Fibroblast of upper back skin (primary cell): ENCODE data around the gene POU6F2.
A peak's percentile ranks its signal among the peaks of the same experiment; 100 is the strongest.
"Not testable (repeated sequence)": the region's sequence is repeated elsewhere in the genome, so short reads cannot be mapped to it uniquely, and the experiment has no call there.

Experiments
- DNase-seq: peaks from one replicate; pipeline ENCODE4 v3.0.0-alpha.2; 2013

The POU6F2 gene

GRCh38 chr7:39360766-39361165 is 383.1 kb downstream of the POU6F2 start:
- peak; percentile 23 for DNase-seq

DNA sequence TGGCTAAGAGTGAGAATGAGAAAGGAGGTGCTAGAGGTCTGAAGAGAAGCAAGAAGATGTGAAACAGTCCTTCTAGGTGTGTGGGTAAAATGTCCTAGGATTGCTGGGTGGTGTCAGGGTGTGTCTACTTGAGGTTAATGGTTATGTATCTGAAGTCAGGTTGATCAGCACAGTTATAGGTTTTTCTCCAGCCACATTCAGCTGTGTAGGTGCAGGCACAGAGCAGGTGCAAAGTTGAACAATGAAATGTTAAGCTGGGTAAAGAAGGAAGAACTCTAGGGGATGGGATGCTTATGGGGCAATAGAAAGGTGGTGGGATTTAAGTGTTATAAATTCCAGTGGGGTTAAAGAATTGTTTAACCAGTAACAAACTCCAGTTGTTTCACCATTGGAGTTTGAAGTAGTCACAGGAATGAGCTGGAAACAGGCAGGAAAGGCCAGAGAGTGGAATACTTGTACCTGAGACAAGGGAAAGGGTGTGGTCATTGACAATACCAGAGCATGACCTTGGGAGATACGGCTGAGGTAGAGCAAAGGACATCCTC is 388.1 kb downstream of the POU6F2 start:
- no peak for DNase-seq

DNA sequence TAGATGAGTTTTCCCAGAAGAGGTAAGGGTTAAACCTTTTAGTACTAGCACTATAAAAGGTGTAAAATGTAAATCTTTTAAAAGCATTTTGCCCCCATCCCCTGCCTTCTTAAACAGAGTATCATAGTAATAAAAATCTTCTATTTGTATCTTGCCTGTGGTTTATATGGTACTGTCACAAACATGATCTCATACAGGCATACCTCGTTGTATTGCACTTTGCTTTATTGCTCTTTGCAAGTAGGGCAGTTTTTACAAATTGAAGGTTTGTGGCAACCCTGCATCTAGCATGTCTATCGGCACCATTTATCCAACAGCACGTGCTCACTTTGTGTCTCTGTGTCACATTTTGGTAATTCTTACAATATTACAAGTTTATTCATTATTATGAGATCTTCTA is 389.7 kb downstream of the POU6F2 start:
- no peak for DNase-seq

DNA sequence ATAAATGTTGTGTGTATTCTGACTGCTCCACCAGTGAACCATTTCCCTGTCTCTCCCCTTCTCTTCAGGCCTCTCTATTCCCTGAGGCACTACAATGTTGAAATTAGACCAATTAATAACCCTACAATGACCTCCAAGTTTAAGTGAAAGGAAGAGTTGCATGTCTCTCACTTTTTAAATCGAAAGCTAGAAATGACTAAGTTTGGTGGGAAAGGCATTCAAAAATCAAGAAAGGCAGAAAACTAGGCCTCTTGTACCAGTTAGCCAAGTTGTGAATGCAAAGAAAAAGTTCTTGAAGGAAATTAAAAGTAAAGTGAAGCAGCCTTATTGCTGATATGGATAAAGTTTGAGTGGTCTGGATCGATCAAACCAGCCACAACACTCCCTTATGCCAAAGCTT is 390.2 kb downstream of the POU6F2 start:
- no peak for DNase-seq

DNA sequence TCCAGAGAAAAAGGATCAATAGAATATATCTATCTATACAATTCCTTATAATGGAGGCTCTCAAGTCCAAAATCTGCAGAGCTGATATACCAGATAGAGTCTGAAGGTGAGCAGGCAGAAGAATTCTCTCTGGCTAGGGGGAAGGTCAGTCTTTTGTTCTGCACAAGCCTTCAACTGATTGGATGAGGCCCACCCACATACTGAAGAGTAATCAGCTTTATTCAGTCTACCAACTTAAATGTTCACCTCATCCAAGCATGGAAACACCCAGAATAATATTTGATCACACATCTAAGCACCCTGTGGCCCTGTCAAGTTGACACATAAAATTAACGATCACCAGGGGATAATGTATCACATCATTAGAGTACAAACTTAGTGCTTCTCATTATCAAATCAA is 394.7 kb downstream of the POU6F2 start:
- DNase-seq: no peak

- no peak for DNase-seq
Observed at GRCh38 chr7:39374436-39375040, 396.8 kb downstream of the POU6F2 start.

GRCh38 chr7:39375047-39375873 is 397.6 kb downstream of the POU6F2 start:
- DNase-seq: no peak

DNA sequence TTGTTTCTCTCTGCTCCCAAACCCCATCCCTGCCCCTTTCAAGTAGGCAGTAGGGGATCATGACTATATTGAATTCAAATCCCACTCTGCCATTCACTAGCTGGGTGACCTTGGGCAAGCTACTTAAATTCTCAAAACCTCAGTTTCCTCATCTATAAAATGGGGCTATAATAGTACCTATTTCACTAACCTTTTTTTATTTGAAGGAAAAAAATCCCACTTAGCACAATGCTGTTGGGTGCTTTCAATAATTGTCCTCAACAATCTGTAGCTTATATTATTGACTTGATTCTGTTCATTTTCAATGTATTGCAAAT is 398.1 kb downstream of the POU6F2 start:
- DNase-seq: no peak

GRCh38 chr7:39376881-39377280 is 399.2 kb downstream of the POU6F2 start:
- DNase-seq: not testable (repeated sequence)

DNA sequence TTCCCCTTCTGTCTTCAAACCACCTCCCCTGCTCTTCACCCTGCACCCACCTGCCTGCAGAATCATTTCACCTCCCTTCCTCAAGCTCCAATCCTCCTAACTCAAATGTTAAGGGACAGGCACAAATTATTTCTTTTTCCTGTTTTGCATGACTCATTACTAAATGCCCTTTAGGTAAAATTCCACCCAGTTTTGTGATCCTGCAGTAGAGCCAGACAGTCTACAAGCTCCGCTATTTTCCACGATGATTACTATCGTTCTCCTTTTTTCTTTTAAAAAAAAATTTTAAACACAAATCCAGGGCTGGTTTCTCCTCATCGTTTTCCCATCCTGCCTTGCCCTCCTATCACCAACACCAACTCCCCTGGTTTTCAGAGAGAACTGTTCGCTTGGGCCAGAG is 401.7 kb downstream of the POU6F2 start:
- DNase-seq: no peak

- peak; percentile 33 for DNase-seq
Observed at GRCh38 chr7:39383136-39383535, 405.4 kb downstream of the POU6F2 start.

GRCh38 chr7:39384386-39384785 is 406.7 kb downstream of the POU6F2 start:
- DNase-seq: no peak

- DNase-seq: no peak
Observed at GRCh38 chr7:39386718-39387117, 409.0 kb downstream of the POU6F2 start.

DNA sequence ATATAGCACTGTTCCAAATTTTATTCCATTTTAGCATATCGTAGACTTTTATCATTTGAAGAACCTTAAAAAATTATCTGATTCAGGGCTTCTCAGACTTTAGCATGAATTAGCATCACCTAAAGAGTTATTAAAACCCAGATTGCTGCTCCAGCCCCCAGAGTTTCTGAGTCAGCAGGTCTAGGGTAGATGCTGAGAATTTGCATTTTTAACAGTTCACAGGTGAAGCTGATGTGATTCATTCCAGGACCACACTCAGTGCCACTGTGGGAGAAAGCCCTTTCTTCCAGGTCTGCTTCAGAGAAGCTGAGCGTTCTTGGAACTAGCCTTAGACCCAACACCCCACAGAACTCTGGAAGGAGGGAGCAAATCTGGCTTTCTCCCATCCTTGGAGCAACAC is 414.4 kb downstream of the POU6F2 start:
- DNase-seq: no peak

DNA sequence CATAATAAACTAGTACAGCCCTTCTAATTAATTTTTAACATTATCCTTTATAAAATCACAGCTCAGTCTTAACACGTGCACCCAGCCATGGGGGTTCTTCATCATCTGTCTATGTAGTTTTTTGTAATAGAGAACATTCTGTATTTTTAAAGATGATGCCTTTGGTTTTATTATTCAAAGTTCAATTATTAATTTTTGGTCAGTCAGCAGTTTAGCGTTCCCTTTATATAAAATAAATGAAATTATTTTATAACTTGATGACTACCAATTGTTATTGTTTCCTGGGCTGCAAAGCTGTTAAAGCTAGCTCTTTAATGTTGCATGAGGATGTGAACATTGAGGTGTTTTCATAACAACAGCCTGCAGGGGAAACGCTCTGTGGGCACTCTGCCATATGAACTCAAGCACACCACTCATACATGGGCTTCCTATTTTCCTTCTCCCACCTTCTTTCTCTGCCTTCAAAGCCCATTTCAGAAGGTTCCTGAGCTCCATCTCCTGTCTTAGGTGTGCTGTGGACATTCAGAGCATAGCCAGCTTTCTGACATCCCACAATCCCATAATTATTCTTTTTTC is 416.5 kb downstream of the POU6F2 start:
- no peak for DNase-seq

DNA sequence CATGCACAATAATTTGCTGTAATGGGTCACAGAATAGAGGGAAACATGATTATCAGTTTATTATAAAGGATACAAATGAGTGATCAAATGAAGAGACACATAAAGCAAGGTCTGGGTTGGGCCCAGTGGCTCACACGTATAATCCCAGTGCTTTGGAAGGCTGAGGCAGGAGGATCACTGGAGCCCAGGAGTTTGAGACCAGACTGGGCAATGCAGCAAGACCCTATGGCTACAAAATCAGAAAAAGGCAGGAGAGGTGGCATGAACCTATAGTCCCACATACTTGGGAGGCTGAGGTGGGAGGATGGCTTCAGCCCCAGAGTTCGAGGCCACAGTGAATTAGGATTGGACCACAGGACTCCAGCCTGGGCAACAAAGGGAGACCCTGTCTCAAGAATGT is 421.7 kb downstream of the POU6F2 start:
- no peak for DNase-seq

DNA sequence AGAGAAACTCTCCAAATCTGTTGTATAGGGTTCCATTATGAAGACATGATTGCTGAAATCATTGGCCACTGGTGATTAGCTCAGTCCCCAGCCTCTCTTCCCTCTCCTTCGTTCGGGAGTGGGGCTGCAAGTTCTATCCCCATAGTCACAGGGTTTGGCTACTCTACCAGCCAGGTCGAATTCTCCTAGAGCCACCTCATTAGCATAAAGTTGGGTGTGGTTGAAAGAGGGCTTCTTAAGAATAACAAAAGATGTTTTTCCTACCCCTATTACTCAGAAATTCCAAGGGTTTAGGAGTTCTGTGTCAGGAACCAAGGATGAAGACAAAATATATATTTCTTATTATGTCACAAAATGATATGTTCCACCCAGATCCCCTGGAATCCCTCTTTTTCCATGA is 422.3 kb downstream of the POU6F2 start:
- DNase-seq: no peak

GRCh38 chr7:39400836-39401235 is 423.1 kb downstream of the POU6F2 start:
- DNase-seq: no peak

- DNase-seq: no peak
Observed at GRCh38 chr7:39402034-39402433, 424.3 kb downstream of the POU6F2 start.

DNA sequence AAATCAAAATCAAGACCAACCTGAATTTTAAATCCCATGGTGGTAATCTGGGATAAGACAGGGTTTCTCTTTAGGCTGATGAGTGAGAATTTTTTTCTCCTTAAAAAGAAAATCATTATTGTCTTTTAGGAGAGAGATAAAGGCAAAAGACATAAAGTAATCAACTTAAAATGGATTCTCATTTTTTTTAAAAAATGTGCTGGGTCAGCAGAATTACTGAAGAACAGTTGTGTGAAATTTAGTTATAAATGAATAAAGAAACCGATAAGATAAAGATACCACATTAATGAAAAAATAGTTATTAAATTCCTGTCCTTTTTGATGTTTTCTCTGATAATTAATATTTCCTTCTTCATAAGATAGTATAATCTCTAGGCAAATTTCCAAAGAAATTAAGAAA is 427.2 kb downstream of the POU6F2 start:
- no peak for DNase-seq

- no peak for DNase-seq
Observed at GRCh38 chr7:39405581-39405980, 427.9 kb downstream of the POU6F2 start.

DNA sequence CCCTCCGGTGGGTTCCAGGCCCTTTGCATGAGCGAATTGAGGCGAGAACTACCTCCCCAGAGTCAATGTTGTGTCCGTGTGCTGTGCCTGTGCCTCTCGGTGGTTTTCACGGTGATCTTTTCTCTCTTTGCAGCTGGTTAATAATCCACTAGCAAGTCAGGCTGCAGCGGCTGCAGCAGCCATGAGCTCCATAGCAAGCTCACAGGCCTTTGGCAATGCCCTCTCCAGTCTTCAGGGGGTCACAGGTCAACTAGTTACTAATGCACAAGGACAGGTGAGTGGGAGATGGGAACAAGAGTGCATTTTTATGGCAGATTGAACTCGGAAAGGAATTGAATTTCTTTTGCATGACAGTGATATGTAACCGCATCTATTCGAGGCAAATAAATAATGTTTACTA is 428.8 kb downstream of the POU6F2 start:
- no peak for DNase-seq

GRCh38 chr7:39407137-39407536 is 429.4 kb downstream of the POU6F2 start:
- DNase-seq: no peak

DNA sequence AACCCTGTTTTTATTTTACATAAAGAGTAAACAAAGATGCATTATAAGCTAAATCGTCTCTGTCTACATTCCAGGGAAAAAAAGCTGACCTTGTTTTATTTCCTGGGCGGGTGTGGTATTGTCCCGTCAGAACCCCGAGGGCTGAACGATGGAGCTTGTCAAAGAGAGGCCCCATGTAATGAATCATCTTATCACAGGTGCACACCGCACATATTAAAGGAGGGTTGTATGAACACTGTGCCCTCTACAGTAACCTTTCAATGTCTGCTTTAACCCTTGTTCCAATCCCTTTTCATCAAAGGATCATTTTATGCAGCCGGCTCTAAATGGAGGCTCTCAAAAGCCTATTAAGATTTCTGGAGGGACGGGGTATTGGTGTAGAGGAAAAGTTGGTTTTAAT is 430.0 kb downstream of the POU6F2 start:
- no peak for DNase-seq
